ENCODE results near the gene NRL.

NRL gene

GRCh38 chr14:24143511-24143910, 28.8 kb upstream of the NRL start:
- DNase-seq = no peak

DNA sequence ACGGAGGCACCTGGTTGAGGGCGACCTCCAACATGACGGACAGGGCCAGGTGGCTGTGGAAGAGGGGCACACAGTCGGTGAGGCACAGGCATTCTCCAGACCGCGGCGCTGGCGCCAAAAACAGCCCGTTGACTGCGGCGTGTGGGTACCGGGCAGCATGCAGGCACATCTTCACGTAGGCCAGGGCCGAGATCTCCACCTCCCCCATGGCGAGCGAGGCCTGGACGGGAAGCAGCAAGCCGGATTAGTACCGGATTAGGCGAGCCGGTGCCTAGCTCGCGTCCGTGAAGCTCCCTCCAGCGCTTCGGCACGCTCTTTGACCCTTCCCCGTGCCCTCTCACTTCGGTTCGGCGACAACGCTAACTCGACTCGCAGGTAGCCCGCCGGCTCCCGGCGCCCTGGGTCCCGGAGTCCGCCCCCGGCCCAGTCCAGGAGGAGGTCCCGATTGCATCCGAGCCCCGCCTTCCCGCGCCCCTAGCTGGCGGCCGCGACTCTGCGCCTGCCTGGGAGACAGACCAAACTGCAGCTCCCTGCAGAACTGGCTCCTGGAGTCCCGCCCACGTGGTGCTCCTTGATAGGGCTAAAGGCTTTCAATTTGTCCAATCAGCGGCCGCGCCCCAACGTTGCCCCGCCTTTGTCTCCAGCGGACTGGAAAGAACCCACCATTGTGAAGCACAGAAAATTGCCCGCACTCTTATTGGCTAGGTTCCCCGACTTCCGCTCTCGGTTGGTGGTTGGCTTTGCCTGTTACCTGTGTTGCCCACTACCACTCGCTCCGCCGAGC, 26.5 kb upstream of the NRL start, which contains the start of gene EMC9:
Gene EMC9, minus strand, starts transcription at position 495 of the 784 bp plus-strand sequence. Its CDS starts 287 bp downstream, at position 208.
- DNase-seq = peak; percentile 99

GRCh38 chr14:24139272-24139934, 24.7 kb upstream of the NRL start:
- no peak for DNase-seq

- no peak for DNase-seq
These were observed 23.9 kb upstream of the NRL start for GRCh38 chr14:24138396-24139271.

DNA sequence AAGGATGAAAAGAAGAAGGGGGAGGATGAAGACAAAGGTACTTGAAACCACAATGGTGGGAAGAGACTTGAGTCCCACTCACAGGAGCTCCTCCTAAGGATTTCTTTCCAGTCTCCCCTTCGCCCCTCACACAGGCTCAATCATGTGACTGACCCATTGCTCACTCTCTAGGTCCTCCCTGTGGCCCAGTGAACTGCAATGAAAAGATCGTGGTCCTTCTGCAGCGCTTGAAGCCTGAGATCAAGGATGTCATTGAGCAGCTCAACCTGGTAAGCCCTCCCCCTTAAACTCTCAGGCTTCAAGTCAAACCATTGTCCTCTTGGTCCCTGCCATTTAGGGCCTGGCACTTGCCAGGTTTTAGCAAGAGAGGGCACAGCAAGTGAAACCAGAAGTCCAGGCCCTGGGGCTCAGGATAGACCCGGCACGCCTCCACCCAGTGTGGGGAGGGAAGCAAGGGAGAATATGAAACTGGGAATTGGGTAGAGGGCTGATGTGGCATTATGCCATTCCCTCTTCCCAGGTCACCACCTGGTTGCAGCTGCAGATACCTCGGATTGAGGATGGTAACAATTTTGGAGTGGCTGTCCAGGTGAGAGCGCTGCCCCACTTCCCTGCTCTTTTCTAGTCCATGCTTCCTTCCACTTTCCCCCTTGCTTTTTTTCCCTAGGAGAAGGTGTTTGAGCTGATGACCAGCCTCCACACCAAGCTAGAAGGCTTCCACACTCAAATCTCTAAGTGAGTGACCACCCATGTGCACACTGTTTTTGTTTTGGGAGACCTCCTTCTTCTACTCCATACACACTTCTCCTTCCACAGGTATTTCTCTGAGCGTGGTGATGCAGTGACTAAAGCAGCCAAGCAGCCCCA, 23.0 kb upstream of the NRL start:
- no peak for DNase-seq

GRCh38 chr14:24136684-24137528, 22.2 kb upstream of the NRL start:
- DNase-seq = no peak

DNA sequence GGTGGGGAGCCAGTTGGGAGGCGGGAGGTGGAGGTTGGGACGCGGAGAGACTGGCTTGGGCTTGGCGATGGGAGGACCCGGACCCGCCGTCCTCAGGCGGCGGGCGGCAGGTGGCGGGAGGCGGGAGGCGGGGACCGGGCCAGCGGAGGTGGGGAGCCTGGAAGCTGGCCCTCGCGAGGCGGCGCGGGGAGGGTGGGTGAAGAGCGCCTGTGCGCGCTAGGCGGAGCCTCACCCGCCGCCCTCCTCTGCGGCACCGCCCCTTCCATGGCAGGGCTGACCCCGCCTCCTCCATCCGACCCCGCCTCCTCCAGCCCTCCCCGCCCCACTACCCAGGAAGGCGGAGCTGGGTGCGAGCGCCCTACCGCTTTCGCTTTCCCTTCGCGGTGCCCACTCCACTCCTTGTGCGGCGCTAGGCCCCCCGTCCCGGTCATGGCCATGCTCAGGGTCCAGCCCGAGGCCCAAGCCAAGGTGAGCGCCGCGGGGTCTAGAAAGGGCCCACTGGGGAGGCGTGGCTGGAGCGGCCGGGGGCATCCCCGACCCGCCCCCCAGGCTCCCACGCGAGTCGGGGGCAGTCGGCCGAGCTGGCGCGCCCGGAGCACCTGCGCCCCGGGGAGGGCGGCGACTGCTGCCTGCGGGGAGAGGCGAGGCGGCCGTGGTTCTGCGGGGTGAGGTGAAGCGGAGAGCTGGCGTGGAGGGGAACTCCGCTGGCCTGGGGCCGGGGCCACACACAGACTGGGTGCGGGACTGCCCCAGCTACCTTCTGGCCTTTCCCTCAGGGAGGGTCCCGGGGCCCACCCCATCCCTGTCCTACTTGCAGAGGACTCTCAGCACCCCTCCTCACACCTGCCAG, 21.3 kb upstream of the NRL start, which contains the start of gene PSME1:
Gene PSME1, plus strand, starts transcription at position 361 of the 850 bp plus-strand sequence. Its CDS starts 69 bp downstream, at position 430.
- peak; percentile 76 for DNase-seq

DNA sequence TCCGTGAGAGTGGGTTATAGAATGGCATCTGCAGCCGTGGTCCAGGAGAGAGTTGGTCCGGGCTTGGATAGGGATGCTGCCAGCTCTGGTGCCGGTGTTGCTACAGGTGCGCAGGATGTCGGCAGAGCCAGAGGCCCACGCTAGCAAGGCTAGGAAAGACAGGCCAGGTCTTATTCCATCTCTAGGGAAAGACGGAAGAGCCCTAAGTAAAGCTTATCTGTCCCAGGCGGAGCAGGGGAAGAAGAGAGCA, 20.8 kb upstream of the NRL start:
- peak; percentile 76 for DNase-seq

GRCh38 chr14:24133735-24134134, 19.0 kb upstream of the NRL start:
- DNase-seq = no peak

DNA sequence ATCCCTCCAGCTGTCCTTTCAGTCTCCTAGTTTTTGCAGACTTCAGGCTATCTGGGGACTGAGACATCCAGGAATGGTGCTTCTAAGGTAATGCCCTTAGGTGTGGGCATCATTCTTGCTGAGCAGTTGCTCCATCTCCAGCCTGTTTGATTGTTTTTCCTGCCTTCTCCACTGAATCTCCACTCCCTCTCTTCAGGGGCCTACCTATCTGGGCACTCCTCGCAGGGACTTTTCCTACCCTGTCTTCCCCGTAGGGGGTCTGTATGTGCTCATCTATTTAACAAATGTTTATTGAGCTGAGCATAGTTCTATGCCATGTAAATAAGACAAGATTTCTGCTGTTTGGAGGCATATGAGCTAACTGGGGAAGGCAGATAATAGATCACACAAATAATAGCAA, 18.2 kb upstream of the NRL start:
- no peak for DNase-seq

DNA sequence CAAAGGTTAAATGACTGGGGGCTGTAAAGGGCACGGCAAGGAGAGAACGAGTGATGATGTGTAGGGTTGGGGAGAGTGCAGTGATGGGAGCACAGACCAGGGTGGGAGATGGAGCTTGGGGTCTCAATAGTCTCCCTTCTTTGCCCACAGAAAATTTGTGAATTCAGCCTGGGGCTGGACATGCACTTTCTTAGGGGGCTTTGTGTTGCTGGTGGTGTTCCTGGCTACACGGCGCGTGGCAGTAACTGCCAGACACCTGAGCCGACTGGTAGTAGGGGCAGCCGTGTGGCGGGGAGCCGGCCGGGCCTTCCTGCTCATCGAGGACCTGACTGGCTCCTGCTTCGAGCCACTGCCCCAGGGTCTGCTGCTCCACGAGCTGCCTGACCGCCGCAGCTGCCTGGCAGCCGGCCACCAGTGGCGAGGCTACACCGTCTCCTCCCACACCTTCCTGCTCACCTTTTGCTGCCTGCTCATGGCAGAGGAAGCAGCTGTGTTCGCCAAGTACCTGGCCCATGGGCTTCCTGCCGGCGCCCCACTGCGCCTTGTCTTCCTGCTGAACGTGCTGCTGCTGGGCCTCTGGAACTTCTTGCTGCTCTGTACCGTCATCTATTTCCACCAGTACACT, 17.4 kb upstream of the NRL start:
- no peak for DNase-seq

- DNase-seq = no peak
These were observed 16.8 kb upstream of the NRL start for GRCh38 chr14:24131549-24131966.

- DNase-seq = no peak
These were observed 16.2 kb upstream of the NRL start for GRCh38 chr14:24130717-24131548.

DNA sequence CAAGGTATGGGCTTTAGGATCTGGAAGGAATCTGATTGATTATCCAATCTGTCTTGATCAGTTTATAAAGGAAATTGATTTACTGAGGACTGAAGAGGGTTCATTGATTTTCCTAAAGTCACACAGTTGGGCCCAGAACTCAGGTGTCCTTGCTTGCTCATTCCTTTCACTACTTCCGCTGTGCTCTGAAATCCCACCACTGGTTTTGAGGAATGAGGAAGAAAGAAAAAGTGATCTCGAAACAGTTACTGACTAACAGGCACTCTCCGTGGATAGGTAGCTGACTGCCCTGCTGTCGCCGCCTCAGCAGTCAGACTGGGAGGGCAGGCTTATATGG, 15.6 kb upstream of the NRL start, which contains the start of gene FITM1:
Gene FITM1, plus strand, starts transcription at position 280 of the 337 bp plus-strand sequence. CDS start 905 bp downstream, outside the sequence.
- DNase-seq = no peak

DNA sequence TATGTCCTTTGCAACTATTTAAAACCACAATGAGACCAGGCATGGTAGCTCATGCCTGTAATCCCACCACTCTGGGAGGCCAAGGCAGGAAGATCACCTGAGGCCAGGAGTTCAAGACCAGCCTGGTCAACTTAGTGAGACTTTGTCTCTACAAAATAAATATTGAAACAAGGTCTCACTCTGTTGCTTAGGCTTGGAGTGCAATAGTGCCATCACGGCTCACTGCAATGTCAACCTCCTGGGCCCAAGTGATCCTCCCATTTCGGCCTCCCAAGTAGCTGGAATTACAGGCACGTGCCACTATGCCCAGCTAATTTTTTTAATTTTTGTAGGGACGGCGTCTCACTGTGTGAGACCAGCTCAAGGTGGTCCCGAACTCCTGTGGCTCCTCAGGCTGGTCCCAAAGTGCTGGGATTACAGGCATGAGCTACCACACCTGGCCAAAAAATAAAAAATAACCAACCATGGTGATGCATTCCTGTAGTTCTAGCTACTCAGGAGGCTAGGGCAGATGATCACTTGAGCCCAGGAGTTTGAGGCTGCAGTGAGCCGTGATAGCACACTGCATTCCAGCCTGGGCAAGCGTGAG, 14.8 kb upstream of the NRL start:
- no peak for DNase-seq

DNA sequence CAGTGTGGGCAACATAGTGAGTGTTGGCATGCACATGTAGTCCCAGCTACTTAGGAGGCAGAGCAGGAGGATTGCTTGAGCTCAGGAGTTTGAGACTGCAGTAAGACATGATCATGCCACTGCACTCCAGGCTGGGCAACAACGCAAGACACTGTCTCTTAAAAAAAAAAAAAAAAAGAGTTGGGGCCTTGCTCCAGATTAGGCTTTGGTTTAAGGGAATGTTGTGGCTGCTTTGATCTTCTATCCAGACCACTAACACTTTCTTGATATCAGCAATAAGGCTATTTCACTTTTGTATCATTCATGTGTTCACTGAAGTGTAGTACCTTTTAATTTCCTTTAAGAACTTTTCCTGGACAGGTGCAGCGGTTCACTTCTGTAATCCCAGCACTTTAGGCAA, 12.9 kb upstream of the NRL start:
- DNase-seq = no peak

DNA sequence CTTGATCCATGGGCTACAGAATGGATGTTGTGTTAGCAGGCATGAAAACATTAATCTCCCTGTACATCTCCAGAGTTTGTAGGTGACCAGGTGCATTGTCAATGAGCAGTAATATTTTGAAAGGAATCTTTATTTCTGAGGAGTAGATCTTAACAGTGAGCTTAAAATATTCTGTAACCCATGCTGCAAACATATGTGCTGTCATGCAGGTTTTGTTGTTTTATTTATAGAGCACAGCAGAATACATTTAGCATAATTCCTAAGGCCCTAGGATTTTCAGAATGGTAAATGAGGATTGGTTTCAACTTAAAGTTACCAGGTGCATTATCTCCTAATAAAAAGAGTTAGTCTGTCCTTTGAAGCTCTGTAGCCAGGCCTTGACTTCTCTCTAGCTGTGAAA, 12.2 kb upstream of the NRL start:
- no peak for DNase-seq

Measured in NCI-H187 treated with DMSO at 0.1 percent for 48 hours (cell line).